GM23338 (cell line): ENCODE results near the gene NFKB2. TPM values are rescaled to one million over a fixed set of nuclear protein-coding genes. Genes with fewer than 3 reads are reported as not detected.

ENCODE experiments used
- ATAC-seq: fragments of 200-7000 bp; cut with Tn5 transposase; 3 replicates; pipeline ENCODE4 v1.9.1; 2020
- DNase-seq: peaks from one replicate; pipeline ENCODE4 v3.0.0-alpha.2; 2015; ENCODE audit warnings: low spot score
- H2AFZ ChIP-seq: fragments of 200-600 bp; sonication (generic); 2 replicates; pipeline ENCODE4 v1.8.0; 2016; ENCODE audit warnings: antibody characterized with exemption, mild to moderate bottlenecking, moderate library complexity
- H3F3A ChIP-seq: fragments of 200-600 bp; sonication (generic); replicated peaks from 2 replicates; pipeline ENCODE4 v1.8.0; 2017; ENCODE audit warnings: antibody characterized with exemption, mixed run types, low read depth
- H3K27ac ChIP-seq: fragments of 200-600 bp; sonication (generic); 2 replicates; pipeline ENCODE4 v1.6.1; 2016; ENCODE audit warnings: low read depth
- H3K27me3 ChIP-seq: fragments of 200-600 bp; sonication (generic); 2 replicates; pipeline ENCODE4 v1.8.0; 2016; ENCODE audit warnings: mild to moderate bottlenecking, mixed run types, moderate library complexity; ENCODE audit not compliant: insufficient read depth
- H3K36me3 ChIP-seq: fragments of 200-600 bp; sonication (generic); 2 replicates; pipeline ENCODE4 v1.8.0; 2016; ENCODE audit warnings: mild to moderate bottlenecking; ENCODE audit not compliant: insufficient read depth
- H3K4me1 ChIP-seq: fragments of 200-600 bp; sonication (generic); 2 replicates; pipeline ENCODE4 v1.8.0; 2016; ENCODE audit warnings: mild to moderate bottlenecking, moderate library complexity; ENCODE audit not compliant: insufficient read depth
- H3K4me2 ChIP-seq: fragments of 200-600 bp; sonication (generic); 2 replicates; pipeline ENCODE4 v1.7.1; 2017; ENCODE audit warnings: mixed run types
- H3K4me3 ChIP-seq: fragments of 200-600 bp; sonication (generic); 2 replicates; pipeline ENCODE4 v1.6.1; 2016; ENCODE audit warnings: mixed run types
- H3K79me2 ChIP-seq: fragments of 200-600 bp; sonication (generic); replicated peaks from 2 replicates; pipeline ENCODE4 v1.8.0; 2017; ENCODE audit warnings: mild to moderate bottlenecking; ENCODE audit not compliant: insufficient read depth
- H3K9me2 ChIP-seq: fragments of 200-600 bp; sonication (generic); 2 replicates; pipeline ENCODE4 v1.8.0; 2017; ENCODE audit not compliant: insufficient read depth
- H4K20me1 ChIP-seq: fragments of 200-600 bp; sonication (generic); replicated peaks from 2 replicates; pipeline ENCODE4 v1.8.0; 2017; ENCODE audit warnings: mild to moderate bottlenecking; ENCODE audit not compliant: insufficient read depth
- H3K27ac Mint-ChIP-seq: 2 replicates; pipeline ENCODE4 v1.8.0; 2020; ENCODE audit warnings: inconsistent platforms, mild to moderate bottlenecking, moderate library complexity, mixed read lengths
- H3K27me3 Mint-ChIP-seq: 3 replicates; pipeline ENCODE4 v1.8.0; 2022; ENCODE audit warnings: low read depth, mild to moderate bottlenecking, moderate library complexity, mixed read lengths, inconsistent platforms; ENCODE audit not compliant: insufficient read depth, poor library complexity
- H3K36me3 Mint-ChIP-seq: 3 replicates; pipeline ENCODE4 v1.8.0; 2021; ENCODE audit warnings: low read depth, mild to moderate bottlenecking, inconsistent platforms, moderate library complexity, mixed read lengths
- H3K4me1 Mint-ChIP-seq: 3 replicates; pipeline ENCODE4 v1.8.0; 2020; ENCODE audit warnings: mild to moderate bottlenecking, inconsistent platforms, mixed read lengths
- H3K4me3 Mint-ChIP-seq: 3 replicates; pipeline ENCODE4 v1.8.0; 2021; ENCODE audit warnings: moderate library complexity, mild to moderate bottlenecking, inconsistent platforms, mixed read lengths
- H3K9me3 Mint-ChIP-seq: 3 replicates; pipeline ENCODE4 v1.8.0; 2020; ENCODE audit warnings: moderate library complexity, mild to moderate bottlenecking, inconsistent platforms, mixed read lengths
- CREB1 ChIP-seq: fragments of 250-450 bp; sonication (Bioruptor Pico); IDR thresholded peaks from 2 replicates; pipeline ENCODE4 v1.5.0; 2020; ENCODE audit warnings: low read depth, mild to moderate bottlenecking, moderate library complexity
- EZH2 ChIP-seq: fragments of 200-600 bp; sonication (generic); IDR thresholded peaks from one replicate; pipeline ENCODE4 v1.8.0; 2017; ENCODE audit warnings: antibody characterized with exemption, mild to moderate bottlenecking, low read depth; ENCODE audit not compliant: unreplicated experiment
- EZH2phosphoT487 ChIP-seq: fragments of 200-600 bp; sonication (generic); IDR thresholded peaks from one replicate; pipeline ENCODE4 v1.8.1; 2018; ENCODE audit warnings: antibody characterized with exemption; ENCODE audit not compliant: unreplicated experiment
- JUNB ChIP-seq: IDR thresholded peaks from one replicate; pipeline ENCODE4 v1.6.1; 2016; ENCODE audit warnings: antibody characterized with exemption; ENCODE audit not compliant: unreplicated experiment
- NANOG ChIP-seq: IDR thresholded peaks from 2 replicates; pipeline ENCODE4 v1.6.1; 2016; ENCODE audit warnings: antibody characterized with exemption, borderline replicate concordance
- POLR2AphosphoS5 ChIP-seq: IDR thresholded peaks from 2 replicates; pipeline ENCODE4 v1.6.1; 2016; ENCODE audit warnings: antibody characterized with exemption, low read depth
- STAT1 ChIP-seq: IDR thresholded peaks from one replicate; pipeline ENCODE4 v1.6.1; 2016; ENCODE audit warnings: antibody characterized with exemption; ENCODE audit not compliant: unreplicated experiment
- ZNF114 ChIP-seq: fragments of 250-450 bp; sonication (Bioruptor Pico); IDR thresholded peaks from 2 replicates; pipeline ENCODE4 v1.5.0; 2020; ENCODE audit warnings: mild to moderate bottlenecking, moderate library complexity
- ZNF331 ChIP-seq: fragments of 250-450 bp; sonication (Bioruptor Pico); IDR thresholded peaks from 2 replicates; pipeline ENCODE4 v1.5.0; 2020; ENCODE audit warnings: low read depth, mild to moderate bottlenecking, moderate library complexity
- polyA plus RNA-seq: library from polyadenylated mRNA; unstranded; fragments of >200 nt; fragmentation: Nextera tagmentation; extraction: Ambion mirVana; gene quantifications from 2 replicates; pipeline ENCODE4 v1.2.1, GENCODE V29; 2016
- total RNA-seq: library from RNA; depleted of rRNA; stranded (reverse); fragments of >200 nt; shearing (Covaris generic); gene quantifications from 2 replicates; pipeline ENCODE4 v1.2.3, GENCODE V29; 2014
- TF ChIP-seq, protein P1 (sequence below), 2 experiments: fragments of 200-600 bp in 1 of 2; sonication (generic) in 1 of 2; conservative IDR thresholded peaks; 2 replicates each; pipeline versions ENCODE4 v1.5.1 to v1.6.1; 2016 to 2017; ENCODE audit warnings: antibody characterized with exemption in 2 of 2, low read depth in 2 of 2, mild to moderate bottlenecking in 2 of 2, moderate library complexity in 1 of 2
- TF ChIP-seq, protein P2 (sequence below): IDR thresholded peaks from one replicate; pipeline ENCODE4 v1.6.1; 2018; ENCODE audit warnings: antibody characterized with exemption; ENCODE audit not compliant: unreplicated experiment
- TF ChIP-seq, protein P3 (sequence below): IDR thresholded peaks from 2 replicates; pipeline ENCODE4 v1.6.1; 2016; ENCODE audit warnings: antibody characterized with exemption
- TF ChIP-seq, protein P4 (sequence below): fragments of 250-450 bp; sonication (Bioruptor Pico); IDR thresholded peaks from 2 replicates; pipeline ENCODE4 v1.5.0; 2020; ENCODE audit warnings: mild to moderate bottlenecking, moderate library complexity

NFKB2 gene
- total and polyA plus RNA-seq, 2 experiments from 2014 or later, result 6.8 to 29.4 TPM

DNA sequence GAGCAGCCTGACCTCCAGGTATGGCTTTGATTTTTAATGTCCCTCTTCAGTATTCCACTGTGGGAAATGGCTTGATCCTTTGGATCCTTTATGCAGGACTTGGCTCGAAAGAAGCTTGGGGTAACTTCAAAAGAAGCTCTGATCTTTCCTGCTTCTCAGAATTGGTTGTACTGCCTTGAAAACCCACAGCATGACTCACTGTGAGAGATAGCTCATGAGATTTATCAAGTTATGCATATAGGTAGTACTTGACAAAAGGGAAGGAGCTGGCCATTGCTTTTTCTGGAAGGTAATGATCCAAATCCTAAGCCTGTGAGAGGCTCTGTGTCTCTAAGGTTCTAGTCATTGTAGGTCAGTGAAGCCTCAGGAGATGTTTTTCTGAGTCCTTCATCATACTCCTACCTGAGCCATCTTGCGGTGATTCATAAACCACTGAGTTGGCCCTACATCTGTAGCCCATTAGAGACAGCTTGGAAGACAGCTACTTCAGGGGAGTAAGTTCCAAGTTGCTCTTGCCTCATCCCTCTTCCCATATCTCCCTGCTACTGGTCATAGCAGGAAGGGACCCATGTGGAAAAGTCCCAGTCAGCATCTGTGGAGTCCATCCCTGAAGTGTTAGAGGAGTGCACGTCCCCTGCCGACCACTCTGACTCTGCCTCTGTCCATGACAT, 36.7 kb upstream of the NFKB2 start:
- no peaks in the 10 kb centered on the region; the same call in 1 of the 2 replicates for H3F3A ChIP-seq
- no peaks in the 10 kb centered on the region for H3K4me1 ChIP-seq
- Mint-ChIP-seq H3K27me3 (no peaks in the 10 kb centered on the region), H3K36me3 (peaks cover 30% of the 10 kb centered on the region), H3K9me3 (no peaks in the 10 kb centered on the region), H3K4me1 (no peaks in the 10 kb centered on the region), H3K27ac (no peak overlapping the region), H3K4me3 (no peak overlapping the region)
- no peak overlapping the region for H3K4me3 ChIP-seq
- no peak for TF ChIP-seq POLR2AphosphoS5
- no peak for TF ChIP-seq ZNF331
- no peak for TF ChIP-seq NANOG
- TF ChIP-seq JUNB, result no peak
- TF ChIP-seq EZH2, result no peak
- TF ChIP-seq, protein P1, sequence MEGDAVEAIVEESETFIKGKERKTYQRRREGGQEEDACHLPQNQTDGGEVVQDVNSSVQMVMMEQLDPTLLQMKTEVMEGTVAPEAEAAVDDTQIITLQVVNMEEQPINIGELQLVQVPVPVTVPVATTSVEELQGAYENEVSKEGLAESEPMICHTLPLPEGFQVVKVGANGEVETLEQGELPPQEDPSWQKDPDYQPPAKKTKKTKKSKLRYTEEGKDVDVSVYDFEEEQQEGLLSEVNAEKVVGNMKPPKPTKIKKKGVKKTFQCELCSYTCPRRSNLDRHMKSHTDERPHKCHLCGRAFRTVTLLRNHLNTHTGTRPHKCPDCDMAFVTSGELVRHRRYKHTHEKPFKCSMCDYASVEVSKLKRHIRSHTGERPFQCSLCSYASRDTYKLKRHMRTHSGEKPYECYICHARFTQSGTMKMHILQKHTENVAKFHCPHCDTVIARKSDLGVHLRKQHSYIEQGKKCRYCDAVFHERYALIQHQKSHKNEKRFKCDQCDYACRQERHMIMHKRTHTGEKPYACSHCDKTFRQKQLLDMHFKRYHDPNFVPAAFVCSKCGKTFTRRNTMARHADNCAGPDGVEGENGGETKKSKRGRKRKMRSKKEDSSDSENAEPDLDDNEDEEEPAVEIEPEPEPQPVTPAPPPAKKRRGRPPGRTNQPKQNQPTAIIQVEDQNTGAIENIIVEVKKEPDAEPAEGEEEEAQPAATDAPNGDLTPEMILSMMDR (conservative IDR thresholded peaks at IDR 0.05; ENCODE audit: low read depth in 2 of 2), result no peak
- no peak for TF ChIP-seq EZH2phosphoT487
- TF ChIP-seq, protein P2, sequence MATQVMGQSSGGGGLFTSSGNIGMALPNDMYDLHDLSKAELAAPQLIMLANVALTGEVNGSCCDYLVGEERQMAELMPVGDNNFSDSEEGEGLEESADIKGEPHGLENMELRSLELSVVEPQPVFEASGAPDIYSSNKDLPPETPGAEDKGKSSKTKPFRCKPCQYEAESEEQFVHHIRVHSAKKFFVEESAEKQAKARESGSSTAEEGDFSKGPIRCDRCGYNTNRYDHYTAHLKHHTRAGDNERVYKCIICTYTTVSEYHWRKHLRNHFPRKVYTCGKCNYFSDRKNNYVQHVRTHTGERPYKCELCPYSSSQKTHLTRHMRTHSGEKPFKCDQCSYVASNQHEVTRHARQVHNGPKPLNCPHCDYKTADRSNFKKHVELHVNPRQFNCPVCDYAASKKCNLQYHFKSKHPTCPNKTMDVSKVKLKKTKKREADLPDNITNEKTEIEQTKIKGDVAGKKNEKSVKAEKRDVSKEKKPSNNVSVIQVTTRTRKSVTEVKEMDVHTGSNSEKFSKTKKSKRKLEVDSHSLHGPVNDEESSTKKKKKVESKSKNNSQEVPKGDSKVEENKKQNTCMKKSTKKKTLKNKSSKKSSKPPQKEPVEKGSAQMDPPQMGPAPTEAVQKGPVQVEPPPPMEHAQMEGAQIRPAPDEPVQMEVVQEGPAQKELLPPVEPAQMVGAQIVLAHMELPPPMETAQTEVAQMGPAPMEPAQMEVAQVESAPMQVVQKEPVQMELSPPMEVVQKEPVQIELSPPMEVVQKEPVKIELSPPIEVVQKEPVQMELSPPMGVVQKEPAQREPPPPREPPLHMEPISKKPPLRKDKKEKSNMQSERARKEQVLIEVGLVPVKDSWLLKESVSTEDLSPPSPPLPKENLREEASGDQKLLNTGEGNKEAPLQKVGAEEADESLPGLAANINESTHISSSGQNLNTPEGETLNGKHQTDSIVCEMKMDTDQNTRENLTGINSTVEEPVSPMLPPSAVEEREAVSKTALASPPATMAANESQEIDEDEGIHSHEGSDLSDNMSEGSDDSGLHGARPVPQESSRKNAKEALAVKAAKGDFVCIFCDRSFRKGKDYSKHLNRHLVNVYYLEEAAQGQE, result no peak
- no peak for TF ChIP-seq CREB1 (CRISPR knock-in tag)
- TF ChIP-seq, protein P3, sequence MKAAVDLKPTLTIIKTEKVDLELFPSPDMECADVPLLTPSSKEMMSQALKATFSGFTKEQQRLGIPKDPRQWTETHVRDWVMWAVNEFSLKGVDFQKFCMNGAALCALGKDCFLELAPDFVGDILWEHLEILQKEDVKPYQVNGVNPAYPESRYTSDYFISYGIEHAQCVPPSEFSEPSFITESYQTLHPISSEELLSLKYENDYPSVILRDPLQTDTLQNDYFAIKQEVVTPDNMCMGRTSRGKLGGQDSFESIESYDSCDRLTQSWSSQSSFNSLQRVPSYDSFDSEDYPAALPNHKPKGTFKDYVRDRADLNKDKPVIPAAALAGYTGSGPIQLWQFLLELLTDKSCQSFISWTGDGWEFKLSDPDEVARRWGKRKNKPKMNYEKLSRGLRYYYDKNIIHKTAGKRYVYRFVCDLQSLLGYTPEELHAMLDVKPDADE, result no peak
- no peak for TF ChIP-seq ZNF114 (CRISPR knock-in tag)
- TF ChIP-seq, protein P4, sequence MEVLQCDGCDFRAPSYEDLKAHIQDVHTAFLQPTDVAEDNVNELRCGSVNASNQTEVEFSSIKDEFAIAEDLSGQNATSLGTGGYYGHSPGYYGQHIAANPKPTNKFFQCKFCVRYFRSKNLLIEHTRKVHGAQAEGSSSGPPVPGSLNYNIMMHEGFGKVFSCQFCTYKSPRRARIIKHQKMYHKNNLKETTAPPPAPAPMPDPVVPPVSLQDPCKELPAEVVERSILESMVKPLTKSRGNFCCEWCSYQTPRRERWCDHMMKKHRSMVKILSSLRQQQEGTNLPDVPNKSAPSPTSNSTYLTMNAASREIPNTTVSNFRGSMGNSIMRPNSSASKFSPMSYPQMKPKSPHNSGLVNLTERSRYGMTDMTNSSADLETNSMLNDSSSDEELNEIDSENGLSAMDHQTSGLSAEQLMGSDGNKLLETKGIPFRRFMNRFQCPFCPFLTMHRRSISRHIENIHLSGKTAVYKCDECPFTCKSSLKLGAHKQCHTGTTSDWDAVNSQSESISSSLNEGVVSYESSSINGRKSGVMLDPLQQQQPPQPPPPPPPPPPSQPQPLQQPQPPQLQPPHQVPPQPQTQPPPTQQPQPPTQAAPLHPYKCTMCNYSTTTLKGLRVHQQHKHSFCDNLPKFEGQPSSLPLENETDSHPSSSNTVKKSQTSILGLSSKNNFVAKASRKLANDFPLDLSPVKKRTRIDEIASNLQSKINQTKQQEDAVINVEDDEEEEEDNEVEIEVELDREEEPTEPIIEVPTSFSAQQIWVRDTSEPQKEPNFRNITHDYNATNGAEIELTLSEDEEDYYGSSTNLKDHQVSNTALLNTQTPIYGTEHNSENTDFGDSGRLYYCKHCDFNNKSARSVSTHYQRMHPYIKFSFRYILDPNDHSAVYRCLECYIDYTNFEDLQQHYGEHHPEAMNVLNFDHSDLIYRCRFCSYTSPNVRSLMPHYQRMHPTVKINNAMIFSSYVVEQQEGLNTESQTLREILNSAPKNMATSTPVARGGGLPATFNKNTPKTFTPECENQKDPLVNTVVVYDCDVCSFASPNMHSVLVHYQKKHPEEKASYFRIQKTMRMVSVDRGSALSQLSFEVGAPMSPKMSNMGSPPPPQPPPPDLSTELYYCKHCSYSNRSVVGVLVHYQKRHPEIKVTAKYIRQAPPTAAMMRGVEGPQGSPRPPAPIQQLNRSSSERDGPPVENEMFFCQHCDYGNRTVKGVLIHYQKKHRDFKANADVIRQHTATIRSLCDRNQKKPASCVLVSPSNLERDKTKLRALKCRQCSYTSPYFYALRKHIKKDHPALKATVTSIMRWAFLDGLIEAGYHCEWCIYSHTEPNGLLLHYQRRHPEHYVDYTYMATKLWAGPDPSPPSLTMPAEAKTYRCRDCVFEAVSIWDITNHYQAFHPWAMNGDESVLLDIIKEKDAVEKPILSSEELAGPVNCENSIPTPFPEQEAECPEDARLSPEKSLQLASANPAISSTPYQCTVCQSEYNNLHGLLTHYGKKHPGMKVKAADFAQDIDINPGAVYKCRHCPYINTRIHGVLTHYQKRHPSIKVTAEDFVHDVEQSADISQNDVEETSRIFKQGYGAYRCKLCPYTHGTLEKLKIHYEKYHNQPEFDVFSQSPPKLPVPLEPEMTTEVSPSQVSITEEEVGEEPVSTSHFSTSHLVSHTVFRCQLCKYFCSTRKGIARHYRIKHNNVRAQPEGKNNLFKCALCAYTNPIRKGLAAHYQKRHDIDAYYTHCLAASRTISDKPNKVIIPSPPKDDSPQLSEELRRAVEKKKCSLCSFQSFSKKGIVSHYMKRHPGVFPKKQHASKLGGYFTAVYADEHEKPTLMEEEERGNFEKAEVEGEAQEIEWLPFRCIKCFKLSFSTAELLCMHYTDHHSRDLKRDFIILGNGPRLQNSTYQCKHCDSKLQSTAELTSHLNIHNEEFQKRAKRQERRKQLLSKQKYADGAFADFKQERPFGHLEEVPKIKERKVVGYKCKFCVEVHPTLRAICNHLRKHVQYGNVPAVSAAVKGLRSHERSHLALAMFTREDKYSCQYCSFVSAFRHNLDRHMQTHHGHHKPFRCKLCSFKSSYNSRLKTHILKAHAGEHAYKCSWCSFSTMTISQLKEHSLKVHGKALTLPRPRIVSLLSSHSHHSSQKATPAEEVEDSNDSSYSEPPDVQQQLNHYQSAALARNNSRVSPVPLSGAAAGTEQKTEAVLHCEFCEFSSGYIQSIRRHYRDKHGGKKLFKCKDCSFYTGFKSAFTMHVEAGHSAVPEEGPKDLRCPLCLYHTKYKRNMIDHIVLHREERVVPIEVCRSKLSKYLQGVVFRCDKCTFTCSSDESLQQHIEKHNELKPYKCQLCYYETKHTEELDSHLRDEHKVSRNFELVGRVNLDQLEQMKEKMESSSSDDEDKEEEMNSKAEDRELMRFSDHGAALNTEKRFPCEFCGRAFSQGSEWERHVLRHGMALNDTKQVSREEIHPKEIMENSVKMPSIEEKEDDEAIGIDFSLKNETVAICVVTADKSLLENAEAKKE, result no peak
- TF ChIP-seq STAT1, result no peak
- no peaks in the 10 kb centered on the region for H3K27me3 ChIP-seq
- H3K79me2 ChIP-seq, result no peaks in the 10 kb centered on the region
- H3K36me3 ChIP-seq, result 0 out of 2 replicates have a peak, but pooled peaks cover 6% of the 10 kb centered on the region
- peaks cover 5% of the 10 kb centered on the region for H4K20me1 ChIP-seq
- no peak overlapping the region for H3K4me2 ChIP-seq
- no peak overlapping the region for H2AFZ ChIP-seq
- DNase-seq (no peak), ATAC-seq (no peak)
- no peak overlapping the region for H3K27ac ChIP-seq
- H3K9me2 ChIP-seq, result no peaks in the 10 kb centered on the region
